Keratinocyte (primary cell): ENCODE results near the gene FOXA2. TPM values are rescaled to one million over a fixed set of nuclear protein-coding genes. Genes with fewer than 3 reads are reported as not detected.

Source experiments
- DNase-seq: peaks from one replicate; pipeline ENCODE4 v3.0.0-alpha.2; 2011; ENCODE audit warnings: low read depth, missing footprints, low spot score
- FAIRE-seq: peaks from 2 replicates; lab custom pipeline; 2011; peaks lifted over from hg19 to GRCh38; lab: Jason Lieb, UNC
- H2AFZ ChIP-seq: 2 replicates; pipeline ENCODE4 v1.6.0; 2012; ENCODE audit warnings: low read length, control low read depth, inconsistent platforms; ENCODE audit not compliant: control insufficient read depth
- H3K27ac ChIP-seq: 2 replicates; pipeline ENCODE4 v1.5.1; 2011; ENCODE audit warnings: low read length; ENCODE audit not compliant: control insufficient read depth, insufficient read depth
- H3K27me3 ChIP-seq: 3 replicates; pipeline ENCODE4 v1.6.0; 2011; ENCODE audit warnings: low read length; ENCODE audit not compliant: control insufficient read depth, insufficient read depth; ENCODE audit errors: extremely low read depth
- H3K36me3 ChIP-seq, 2 experiments: 2 replicates in 1 of 2; 3 replicates in 1 of 2; pipeline ENCODE4 v1.5.1; 2011; ENCODE audit warnings: low read length in 2 of 2, mild to moderate bottlenecking in 1 of 2; ENCODE audit not compliant: control insufficient read depth in 2 of 2, insufficient read depth in 2 of 2; ENCODE audit errors: extremely low read depth in 1 of 2
- H3K4me1 ChIP-seq: 3 replicates; pipeline ENCODE4 v1.5.1; 2011; ENCODE audit warnings: low read length; ENCODE audit not compliant: control insufficient read depth, insufficient read depth; ENCODE audit errors: extremely low read depth
- H3K4me2 ChIP-seq: 3 replicates; pipeline ENCODE4 v1.6.0; 2011; ENCODE audit warnings: low read depth, low read length; ENCODE audit not compliant: control insufficient read depth, insufficient read depth; ENCODE audit errors: extremely low read depth
- H3K4me3 ChIP-seq, 3 experiments: fragments of 200-600 bp in 1 of 3; sonication (generic) in 1 of 3; 2 replicates in 2 of 3; 3 replicates in 1 of 3; pipeline ENCODE4 v1.5.1; 2011 to 2016; ENCODE audit warnings: low read length in 3 of 3, mild to moderate bottlenecking in 3 of 3, control low read depth in 2 of 3, inconsistent platforms in 1 of 3, low read depth in 1 of 3, mixed read lengths in 1 of 3, mixed run types in 1 of 3, moderate library complexity in 1 of 3; ENCODE audit not compliant: control insufficient read depth in 2 of 3, insufficient read depth in 2 of 3; ENCODE audit errors: extremely low read depth in 1 of 3
- H3K79me2 ChIP-seq: 2 replicates; pipeline ENCODE4 v1.6.0; 2012; ENCODE audit warnings: low read length; ENCODE audit not compliant: control insufficient read depth, insufficient read depth
- H3K9ac ChIP-seq: 3 replicates; pipeline ENCODE4 v1.6.0; 2011; ENCODE audit warnings: low read length; ENCODE audit not compliant: control insufficient read depth, insufficient read depth; ENCODE audit errors: extremely low read depth
- H3K9me1 ChIP-seq: 3 replicates; pipeline ENCODE4 v1.6.0; 2011; ENCODE audit warnings: low read length; ENCODE audit not compliant: control insufficient read depth, insufficient read depth; ENCODE audit errors: extremely low read depth
- H3K9me3 ChIP-seq: 2 replicates; pipeline ENCODE4 v1.5.1; 2012; ENCODE audit warnings: low read depth, low read length; ENCODE audit not compliant: control insufficient read depth
- H4K20me1 ChIP-seq: 3 replicates; pipeline ENCODE4 v1.6.0; 2011; ENCODE audit warnings: low read length; ENCODE audit not compliant: control insufficient read depth, insufficient read depth; ENCODE audit errors: extremely low read depth
- EZH2 ChIP-seq: IDR thresholded peaks from one replicate; pipeline ENCODE4 v1.6.1; 2012; ENCODE audit warnings: inconsistent platforms, mild to moderate bottlenecking, low read length, moderate library complexity
- dilution Hi-C: fragments of 300-500 bp; cut with MboI; formaldehyde crosslinking; loops from one replicate; pipeline ENCODE4 v1.7.0; 2020; ENCODE audit warnings: low sequenced_read_pairs; ENCODE audit not compliant: extremely low pct_ligation_motif_present
- polyA plus RNA-seq, 5 experiments: library from polyadenylated mRNA; depleted of rRNA in 3 of 5; stranded (reverse) in 3 of 5; stranded (forward) in 1 of 5; unstranded in 1 of 5; fragments of >200 nt; gene quantifications; 1 replicate in 1 of 5; 2 replicates in 3 of 5; 3 replicates in 1 of 5; pipeline versions ENCODE4 v1.2.1 to v1.2.3, GENCODE V29; 2011 to 2012; ENCODE audit warnings: missing spikeins in 2 of 5, low read depth in 1 of 5, low replicate concordance in 1 of 5
- TF ChIP-seq, protein P1 (sequence below), 3 experiments: IDR thresholded peaks in 1 of 3; conservative IDR thresholded peaks in 1 of 3; optimal IDR thresholded peaks in 1 of 3; 2 replicates in 2 of 3; 3 replicates in 1 of 3; pipeline versions ENCODE3 to v1.5.1; 2011; ENCODE audit warnings: low read length in 3 of 3, mild to moderate bottlenecking in 3 of 3, moderate library complexity in 2 of 3, control low read depth in 1 of 3, inconsistent platforms in 1 of 3; ENCODE audit not compliant: insufficient read depth in 2 of 3; ENCODE audit errors: extremely low read depth in 1 of 3

The FOXA2 gene
- polyA plus RNA-seq, 1 donor (not counting 4 experiments of a cell fraction or from before 2014, with no cell fraction given), result 0.16 TPM

DNA sequence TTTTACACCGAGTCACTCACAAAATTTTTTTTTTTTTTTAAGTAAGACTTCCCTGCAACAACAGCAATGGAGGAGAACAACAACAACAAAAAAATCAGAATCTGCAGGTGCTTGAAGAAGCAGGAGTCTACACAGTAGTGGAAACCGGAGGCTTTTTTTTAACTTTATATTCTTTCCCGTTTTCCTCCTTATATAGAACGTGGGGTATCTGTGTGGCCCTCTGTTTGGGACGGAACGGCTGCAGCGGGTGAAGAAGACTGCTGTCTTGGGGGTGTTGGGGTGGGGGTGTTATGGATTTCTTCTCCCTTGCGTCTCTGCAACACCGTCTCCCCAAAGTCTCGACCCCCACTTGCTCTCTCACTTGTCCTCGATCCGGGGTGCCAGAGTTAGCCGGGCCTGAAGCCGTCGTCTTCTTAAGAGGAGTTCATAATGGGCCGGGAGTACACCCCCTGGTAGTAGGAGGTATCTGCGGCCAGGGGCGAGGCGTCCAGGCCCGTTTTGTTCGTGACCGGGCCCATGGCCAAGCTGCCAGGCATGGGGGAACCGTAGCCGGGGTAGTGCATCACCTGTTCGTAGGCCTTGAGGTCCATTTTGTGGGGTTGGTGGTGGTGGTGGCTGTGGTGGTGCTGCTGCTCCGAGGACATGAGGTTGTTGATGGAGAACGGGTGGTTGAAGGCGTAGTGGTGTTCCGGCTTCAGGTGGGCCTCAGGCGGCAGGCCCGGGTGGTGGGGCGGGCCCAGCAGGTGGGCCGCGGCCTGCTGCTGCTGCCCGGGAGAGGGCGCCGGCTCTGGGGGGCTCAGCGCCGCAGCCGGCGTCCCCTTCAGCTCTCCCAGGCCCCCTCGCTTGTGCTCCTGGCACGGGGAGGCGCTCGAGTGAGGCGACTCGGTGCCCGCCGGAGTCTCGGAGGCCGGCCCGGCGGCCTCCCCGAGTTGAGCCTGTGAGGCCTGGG is 2.7 kb downstream of the FOXA2 start:
- Histone ChIP-seq H3K4me2 (no peak overlapping the region), H3K4me3 (no peak overlapping the region), H3K9me3 (no peaks in the 10 kb centered on the region), H3K79me2 (no peaks in the 10 kb centered on the region), H3K27me3 (peaks cover 88% of the 10 kb centered on the region), H3K36me3 (no peaks in the 10 kb centered on the region), H4K20me1 (no peaks in the 10 kb centered on the region), H3K4me1 (no peaks in the 10 kb centered on the region), H3K9ac (no peak overlapping the region), H3K27ac (no peak overlapping the region), H3K9me1 (no peaks in the 10 kb centered on the region), H2AFZ (no peak overlapping the region)
- no peak for FAIRE-seq
- TF ChIP-seq EZH2, result no peak
- TF ChIP-seq, protein P1, sequence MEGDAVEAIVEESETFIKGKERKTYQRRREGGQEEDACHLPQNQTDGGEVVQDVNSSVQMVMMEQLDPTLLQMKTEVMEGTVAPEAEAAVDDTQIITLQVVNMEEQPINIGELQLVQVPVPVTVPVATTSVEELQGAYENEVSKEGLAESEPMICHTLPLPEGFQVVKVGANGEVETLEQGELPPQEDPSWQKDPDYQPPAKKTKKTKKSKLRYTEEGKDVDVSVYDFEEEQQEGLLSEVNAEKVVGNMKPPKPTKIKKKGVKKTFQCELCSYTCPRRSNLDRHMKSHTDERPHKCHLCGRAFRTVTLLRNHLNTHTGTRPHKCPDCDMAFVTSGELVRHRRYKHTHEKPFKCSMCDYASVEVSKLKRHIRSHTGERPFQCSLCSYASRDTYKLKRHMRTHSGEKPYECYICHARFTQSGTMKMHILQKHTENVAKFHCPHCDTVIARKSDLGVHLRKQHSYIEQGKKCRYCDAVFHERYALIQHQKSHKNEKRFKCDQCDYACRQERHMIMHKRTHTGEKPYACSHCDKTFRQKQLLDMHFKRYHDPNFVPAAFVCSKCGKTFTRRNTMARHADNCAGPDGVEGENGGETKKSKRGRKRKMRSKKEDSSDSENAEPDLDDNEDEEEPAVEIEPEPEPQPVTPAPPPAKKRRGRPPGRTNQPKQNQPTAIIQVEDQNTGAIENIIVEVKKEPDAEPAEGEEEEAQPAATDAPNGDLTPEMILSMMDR (optimal IDR thresholded peaks at IDR 0.05 in 1 of 3, IDR thresholded peaks at IDR 0.05 in 1 of 3, conservative IDR thresholded peaks at IDR 0.05 in 1 of 3; ENCODE audit: extremely low read depth in 1 of 3, insufficient read depth in 2 of 3, low read length in 3 of 3), result no peak
- DNase-seq, result no peak
- dilution Hi-C loops, result no loop called here

GRCh38 chr20:22579711-22580697 is 4.4 kb downstream of the FOXA2 start:
- no peaks in the 10 kb centered on the region for H3K9me1 ChIP-seq
- H4K20me1 ChIP-seq, result no peaks in the 10 kb centered on the region
- DNase-seq (no peak), FAIRE-seq (no peak)
- H3K4me1 ChIP-seq, result peaks cover 3% of the 10 kb centered on the region
- no peak overlapping the region for H3K4me3 ChIP-seq
- H3K27me3 ChIP-seq, result peaks cover 87% of the 10 kb centered on the region
- no peaks in the 10 kb centered on the region for H3K9me3 ChIP-seq
- no peak overlapping the region for H3K27ac ChIP-seq
- TF ChIP-seq EZH2, result peak; percentile 29
- TF ChIP-seq, protein P1 (optimal IDR thresholded peaks at IDR 0.05 in 1 of 3, IDR thresholded peaks at IDR 0.05 in 1 of 3, conservative IDR thresholded peaks at IDR 0.05 in 1 of 3; ENCODE audit: extremely low read depth in 1 of 3, insufficient read depth in 2 of 3, low read length in 3 of 3), result no peak
- H3K4me2 ChIP-seq, result no peak overlapping the region
- no peaks in the 10 kb centered on the region for H3K79me2 ChIP-seq
- H3K9ac ChIP-seq, result no peak overlapping the region
- no peaks in the 10 kb centered on the region for H3K36me3 ChIP-seq
- H2AFZ ChIP-seq, result no peak overlapping the region
- dilution Hi-C loops, result no loop called here
